GM19455 (cell line): ENCODE results near the gene ELMO1.

Experiments
- ATAC-seq: cut with Tn5 transposase; IDR thresholded peaks from one replicate; pipeline ENCODE4 v1.9.1; 2021; ENCODE audit not compliant: unreplicated experiment

ELMO1 gene

GRCh38 chr7:37352251-37352880 lies 96.3 kb downstream of the ELMO1 start:
- no peak for ATAC-seq

- ATAC-seq: no peak
Measured at GRCh38 chr7:37351716-37352115, 96.9 kb downstream of the ELMO1 start.

GRCh38 chr7:37349979-37350590 lies 98.6 kb downstream of the ELMO1 start:
- ATAC-seq: no peak

- no peak for ATAC-seq
Measured at GRCh38 chr7:37348982-37349381, 99.7 kb downstream of the ELMO1 start.

GRCh38 chr7:37346761-37347160 lies 101.9 kb downstream of the ELMO1 start:
- ATAC-seq: no peak

- peak; percentile 42 for ATAC-seq
Measured at GRCh38 chr7:37344886-37345579, 103.6 kb downstream of the ELMO1 start.

- peak; percentile 56 for ATAC-seq
Measured at GRCh38 chr7:37342688-37343471, 105.8 kb downstream of the ELMO1 start.

- peak; percentile 2 for ATAC-seq
Measured at GRCh38 chr7:37342176-37342687, 106.4 kb downstream of the ELMO1 start.

GRCh38 chr7:37341033-37341630 lies 107.5 kb downstream of the ELMO1 start:
- peak; percentile 40 for ATAC-seq

GRCh38 chr7:37338966-37339365 lies 109.7 kb downstream of the ELMO1 start:
- ATAC-seq: no peak

- no peak for ATAC-seq
Measured at GRCh38 chr7:37337522-37337921, 111.1 kb downstream of the ELMO1 start.

- ATAC-seq: peak; percentile 95
Measured at GRCh38 chr7:37336259-37336658, 112.4 kb downstream of the ELMO1 start.

- ATAC-seq: no peak
Measured at GRCh38 chr7:37333075-37333474, 115.6 kb downstream of the ELMO1 start.

- ATAC-seq: no peak
Measured at GRCh38 chr7:37332243-37333016, 116.2 kb downstream of the ELMO1 start.

GRCh38 chr7:37330775-37331174 lies 117.9 kb downstream of the ELMO1 start:
- no peak for ATAC-seq

GRCh38 chr7:37329940-37330339 lies 118.7 kb downstream of the ELMO1 start:
- ATAC-seq: no peak

GRCh38 chr7:37327288-37327687 lies 121.4 kb downstream of the ELMO1 start:
- peak; percentile 61 for ATAC-seq

- no peak for ATAC-seq
Measured at GRCh38 chr7:37323966-37324365, 124.7 kb downstream of the ELMO1 start.

GRCh38 chr7:37322831-37323230 lies 125.8 kb downstream of the ELMO1 start:
- no peak for ATAC-seq

GRCh38 chr7:37320848-37321468 lies 127.7 kb downstream of the ELMO1 start:
- ATAC-seq: no peak
